CD4-positive, CD25-positive, alpha-beta regulatory T cell (primary cell): ENCODE measurements around the gene NKX6-1. TPM values are rescaled to one million over a fixed set of nuclear protein-coding genes. Genes with fewer than 3 reads are reported as not detected.

ENCODE experiments used
- ATAC-seq, 2 donors: fragments of 150-1000 bp; cut with Tn5 transposase; one replicate each; pipeline ENCODE4 v1.10.0; 2021; ENCODE audit warnings: low read depth in 2 of 2, moderate number of reproducible peaks in 2 of 2, moderate library complexity in 1 of 2
- DNase-seq, 3 donors: peaks; one replicate each; pipeline versions ENCODE4 v3.0.0 to v3.0.0-alpha.2; 2012 to 2022; ENCODE audit warnings: mixed read lengths in 1 of 3
- H3K27ac ChIP-seq: one replicate; pipeline ENCODE4 v1.7.0; 2013; ENCODE audit warnings: mild to moderate bottlenecking, low read length; ENCODE audit not compliant: insufficient read depth, poor library complexity, severe bottlenecking
- H3K27me3 ChIP-seq: one replicate; pipeline ENCODE4 v1.7.0; 2013; ENCODE audit warnings: low read length; ENCODE audit not compliant: control insufficient read depth, insufficient read depth
- H3K36me3 ChIP-seq: one replicate; pipeline ENCODE4 v1.7.0; 2013; ENCODE audit warnings: mild to moderate bottlenecking, low read length, moderate library complexity; ENCODE audit not compliant: control insufficient read depth, insufficient read depth
- H3K4me1 ChIP-seq: 2 replicates; pipeline ENCODE4 v1.7.0; 2013; ENCODE audit warnings: mild to moderate bottlenecking, low read length; ENCODE audit not compliant: insufficient read depth, control insufficient read depth, poor library complexity, severe bottlenecking
- H3K4me3 ChIP-seq: one replicate; pipeline ENCODE4 v1.7.0; 2013; ENCODE audit warnings: low read depth, mild to moderate bottlenecking, low read length, moderate library complexity
- H3K9me3 ChIP-seq, 2 experiments: 1 replicate in 1 of 2; 2 replicates in 1 of 2; pipeline ENCODE4 v1.7.0; 2013; ENCODE audit warnings: low read length in 2 of 2, mild to moderate bottlenecking in 1 of 2, moderate library complexity in 1 of 2; ENCODE audit not compliant: control insufficient read depth in 2 of 2
- H3K27ac Mint-ChIP-seq, 3 donors: one replicate each; pipeline ENCODE4 v1.8.0; 2020 to 2022; ENCODE audit warnings: mild to moderate bottlenecking in 3 of 3, mixed read lengths in 3 of 3, moderate library complexity in 2 of 3
- H3K27me3 Mint-ChIP-seq: one replicate; pipeline ENCODE4 v1.8.0; 2022; ENCODE audit warnings: mild to moderate bottlenecking, mixed read lengths
- H3K36me3 Mint-ChIP-seq: one replicate; pipeline ENCODE4 v1.8.0; 2020; ENCODE audit warnings: mixed read lengths
- H3K4me1 Mint-ChIP-seq, 4 donors: one replicate each; pipeline ENCODE4 v1.8.0; 2020 to 2022; ENCODE audit warnings: mixed read lengths in 4 of 4, mild to moderate bottlenecking in 1 of 4
- H3K4me3 Mint-ChIP-seq, 4 donors: one replicate each; pipeline ENCODE4 v1.8.0; 2020 to 2022; ENCODE audit warnings: mild to moderate bottlenecking in 4 of 4, mixed read lengths in 4 of 4, moderate library complexity in 3 of 4
- H3K9me3 Mint-ChIP-seq, 7 donors: one replicate each; pipeline ENCODE4 v1.8.0; 2020 to 2022; ENCODE audit warnings: mixed read lengths in 7 of 7, mild to moderate bottlenecking in 3 of 7, moderate library complexity in 2 of 7
- polyA plus RNA-seq, 4 donors: library from polyadenylated mRNA; unstranded; fragments of 300-500 nt; fragmentation: Illumina TruSeq; gene quantifications; one replicate each; pipeline ENCODE4 v1.2.3, GENCODE V29; 2021
- total RNA-seq: library from RNA; stranded (reverse); gene quantifications from one replicate; pipeline ENCODE4 v1.2.3, GENCODE V29; 2022

Gene NKX6-1
- total and polyA plus RNA-seq, 5 donors from 2014 or later, result not detected

DNA sequence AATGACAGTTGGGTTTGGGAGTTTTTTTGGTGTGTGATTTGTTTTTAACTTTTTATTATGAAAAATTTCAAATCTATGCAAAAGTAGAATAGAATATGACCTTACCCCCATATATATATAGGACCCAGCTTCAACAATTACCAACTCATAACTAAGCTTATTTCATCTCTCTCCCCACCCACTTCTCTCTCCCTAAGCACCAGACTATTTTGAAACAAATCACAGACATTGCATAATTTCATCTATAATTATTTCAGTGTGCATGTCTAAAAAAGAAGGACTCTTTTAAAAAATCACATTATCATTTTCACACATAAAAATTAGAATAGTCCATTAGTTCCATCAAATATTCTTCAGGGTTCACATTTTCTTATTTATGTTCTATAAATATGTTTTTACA, 28.3 kb upstream of the NKX6-1 start:
- no peaks in the 10 kb centered on the region for H3K4me1 Mint-ChIP-seq
- DNase-seq (no peak), ATAC-seq (no peak)
- no peaks in the 10 kb centered on the region for H3K9me3 ChIP-seq
- H3K27me3 ChIP-seq, result no peaks in the 10 kb centered on the region
- no peak overlapping the region for H3K4me3 ChIP-seq
- no peak overlapping the region for H3K4me3 Mint-ChIP-seq
- peaks cover 0 to 5% (median under 1%) of the 10 kb centered on the region in 7 donors for H3K9me3 Mint-ChIP-seq
- H3K27ac ChIP-seq, result no peak overlapping the region
- no peaks in the 10 kb centered on the region for H3K4me1 ChIP-seq
- H3K27ac Mint-ChIP-seq, result no peak overlapping the region
- H3K27me3 Mint-ChIP-seq, result peaks cover 6% of the 10 kb centered on the region
- no peaks in the 10 kb centered on the region for H3K36me3 Mint-ChIP-seq
- H3K36me3 ChIP-seq, result no peaks in the 10 kb centered on the region

DNA sequence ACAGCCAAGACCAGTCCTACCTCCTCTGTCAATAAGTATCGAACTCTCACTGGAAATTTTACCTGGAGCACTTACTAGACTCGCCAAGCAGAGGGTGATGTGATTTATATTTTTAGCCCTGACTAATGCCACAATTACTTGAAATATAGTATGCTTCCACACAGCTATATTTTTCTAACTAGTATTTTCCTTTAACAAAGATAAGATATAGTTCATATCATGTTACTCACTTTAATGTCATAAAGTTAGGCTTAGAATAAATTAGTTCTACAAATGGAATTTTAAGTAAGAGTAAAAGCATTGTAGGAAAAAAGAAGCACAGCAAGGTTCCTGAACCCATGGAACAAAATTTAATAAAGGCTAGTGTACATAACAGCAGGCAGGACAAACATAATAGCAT, 16.0 kb upstream of the NKX6-1 start:
- H3K4me1 Mint-ChIP-seq, result no peaks in the 10 kb centered on the region
- H3K27me3 Mint-ChIP-seq, result peaks cover 33% of the 10 kb centered on the region
- no peaks in the 10 kb centered on the region for H3K27me3 ChIP-seq
- no peaks in the 10 kb centered on the region for H3K4me1 ChIP-seq
- peaks cover 0 to 2% (median 0%) of the 10 kb centered on the region in 7 donors for H3K9me3 Mint-ChIP-seq
- no peaks in the 10 kb centered on the region for H3K36me3 Mint-ChIP-seq
- no peak overlapping the region for H3K27ac Mint-ChIP-seq
- H3K4me3 Mint-ChIP-seq, result no peak overlapping the region
- DNase-seq (no peak), ATAC-seq (no peak)
- H3K36me3 ChIP-seq, result no peaks in the 10 kb centered on the region
- no peaks in the 10 kb centered on the region for H3K9me3 ChIP-seq
- no peak overlapping the region for H3K4me3 ChIP-seq
- no peak overlapping the region for H3K27ac ChIP-seq

DNA sequence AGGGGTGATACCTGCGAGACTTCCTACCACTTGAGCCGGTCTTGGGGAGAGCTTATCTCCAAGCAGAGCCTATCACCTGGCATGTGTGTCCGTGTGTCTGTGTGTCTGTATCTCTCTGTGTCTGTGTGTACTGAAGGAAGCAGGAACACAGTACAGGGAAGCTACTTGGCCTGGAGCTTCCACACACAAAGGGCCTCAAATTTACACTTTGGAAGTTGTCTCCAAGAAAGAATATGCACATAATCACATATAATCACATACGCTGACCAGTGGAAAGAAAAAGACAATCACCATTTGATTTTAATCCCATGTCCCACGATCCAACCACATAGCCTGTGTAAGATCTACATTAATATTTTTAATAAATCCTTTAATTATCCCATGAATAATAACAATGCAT, 13.2 kb upstream of the NKX6-1 start:
- no peaks in the 10 kb centered on the region for H3K9me3 ChIP-seq
- Mint-ChIP-seq H3K36me3 (no peaks in the 10 kb centered on the region), H3K9me3 (peaks cover 0 to 7% (median 0%) of the 10 kb centered on the region in 7 donors), H3K4me3 (no peak overlapping the region), H3K4me1 (no peaks in the 10 kb centered on the region), H3K27ac (no peak overlapping the region), H3K27me3 (peaks cover 39% of the 10 kb centered on the region)
- no peak overlapping the region for H3K27ac ChIP-seq
- DNase-seq (no peak), ATAC-seq (no peak)
- H3K4me1 ChIP-seq, result no peaks in the 10 kb centered on the region
- no peaks in the 10 kb centered on the region for H3K36me3 ChIP-seq
- peaks cover 5% of the 10 kb centered on the region for H3K27me3 ChIP-seq
- no peak overlapping the region for H3K4me3 ChIP-seq

DNA sequence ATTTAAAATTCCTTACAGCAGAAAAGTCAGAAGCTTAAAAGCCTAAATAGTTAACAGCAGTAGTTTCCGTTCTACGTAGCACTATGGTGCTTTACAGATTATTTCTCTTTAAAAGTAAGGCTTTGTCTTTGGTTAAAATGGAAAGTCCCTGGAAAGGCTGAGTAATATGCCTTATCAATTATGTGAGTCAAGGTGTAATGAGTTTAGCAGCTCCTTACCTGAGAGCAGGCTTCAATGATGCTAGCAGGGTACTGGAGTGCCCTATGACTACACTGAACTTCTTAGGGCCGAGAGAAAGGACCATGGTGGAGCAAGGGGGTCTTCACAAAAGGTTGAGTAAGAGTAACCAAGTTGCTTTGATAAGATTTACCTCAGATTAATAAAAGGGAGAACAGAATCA, 12.6 kb upstream of the NKX6-1 start:
- H3K4me3 Mint-ChIP-seq, result no peak overlapping the region
- H3K36me3 Mint-ChIP-seq, result no peaks in the 10 kb centered on the region

DNA sequence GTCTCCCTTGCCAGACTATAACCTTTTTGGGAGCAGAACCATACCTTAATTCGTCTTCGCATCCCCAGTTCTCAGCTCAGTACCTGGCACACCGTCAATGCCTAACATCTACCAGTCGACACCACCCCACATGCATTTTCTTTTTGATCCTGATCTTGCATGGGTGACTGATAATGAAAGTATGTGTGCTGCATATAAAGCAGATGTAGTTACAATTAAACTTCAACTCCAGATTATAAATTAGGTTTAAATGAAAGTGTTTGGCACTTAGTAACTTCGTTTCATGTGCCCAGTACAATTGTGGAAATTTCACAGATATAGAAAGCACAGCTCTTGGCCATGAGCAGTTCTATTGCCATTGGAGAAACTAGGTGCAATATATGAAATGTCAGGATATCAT, 8.8 kb upstream of the NKX6-1 start:
- peaks cover 18% of the 10 kb centered on the region for H3K27me3 ChIP-seq
- H3K4me1 ChIP-seq, result no peaks in the 10 kb centered on the region
- ATAC-seq, result no peak
- no peak overlapping the region for H3K4me3 Mint-ChIP-seq
- peaks cover 0 to 10% (median 0%) of the 10 kb centered on the region in 7 donors for H3K9me3 Mint-ChIP-seq
- H3K27me3 Mint-ChIP-seq, result peaks cover 46% of the 10 kb centered on the region
- no peak overlapping the region for H3K27ac ChIP-seq
- no peak overlapping the region for H3K4me3 ChIP-seq
- H3K4me1 Mint-ChIP-seq, result no peaks in the 10 kb centered on the region
- no peaks in the 10 kb centered on the region for H3K9me3 ChIP-seq
- no peaks in the 10 kb centered on the region for H3K36me3 ChIP-seq
- no peaks in the 10 kb centered on the region for H3K36me3 Mint-ChIP-seq
- H3K27ac Mint-ChIP-seq, result no peak overlapping the region
- no peak for DNase-seq

More for the DNA sequence above, 12.6 kb upstream of the NKX6-1 start:
- no peaks in the 10 kb centered on the region for H3K4me1 ChIP-seq
- no peak overlapping the region for H3K27ac ChIP-seq
- H3K9me3 ChIP-seq, result no peaks in the 10 kb centered on the region
- H3K4me3 ChIP-seq, result no peak overlapping the region
- peaks cover 7% of the 10 kb centered on the region for H3K27me3 ChIP-seq
- peaks cover 0 to 7% (median 0%) of the 10 kb centered on the region in 7 donors for H3K9me3 Mint-ChIP-seq
- DNase-seq, result no peak
- peaks cover 37% of the 10 kb centered on the region for H3K27me3 Mint-ChIP-seq
- no peak for ATAC-seq
- no peaks in the 10 kb centered on the region for H3K4me1 Mint-ChIP-seq
- H3K36me3 ChIP-seq, result no peaks in the 10 kb centered on the region
- no peak overlapping the region for H3K27ac Mint-ChIP-seq

DNA sequence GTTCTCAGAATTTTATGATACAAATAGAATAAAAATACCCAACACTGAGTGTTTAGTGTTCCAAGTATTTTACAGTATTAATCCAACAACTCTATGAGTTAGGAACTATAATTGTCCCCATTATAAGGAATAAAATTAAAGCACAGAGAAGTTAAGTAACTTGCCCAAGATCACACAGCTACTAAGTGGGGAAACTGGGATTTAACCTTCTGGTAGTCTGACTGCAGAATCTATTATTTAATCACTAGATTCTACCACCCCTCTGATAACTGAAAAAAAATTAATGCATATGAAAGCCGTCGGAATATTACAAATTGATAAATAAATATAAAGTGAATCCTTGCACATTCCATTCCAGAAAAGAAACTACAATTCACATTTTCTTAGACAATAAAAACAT, 5.7 kb upstream of the NKX6-1 start:
- Mint-ChIP-seq H3K36me3 (no peaks in the 10 kb centered on the region), H3K27me3 (peaks cover 67% of the 10 kb centered on the region), H3K4me3 (no peak overlapping the region), H3K4me1 (peaks cover 0 to 5% (median 3%) of the 10 kb centered on the region in 4 donors), H3K27ac (no peak overlapping the region), H3K9me3 (peaks cover 0 to 19% (median 3%) of the 10 kb centered on the region in 7 donors)
- Histone ChIP-seq H3K4me3 (no peak overlapping the region), H3K27me3 (peaks cover 45% of the 10 kb centered on the region), H3K4me1 (no peaks in the 10 kb centered on the region), H3K36me3 (no peaks in the 10 kb centered on the region), H3K27ac (no peak overlapping the region), H3K9me3 (no peaks in the 10 kb centered on the region)
- no peak for ATAC-seq
- no peak for DNase-seq

DNA sequence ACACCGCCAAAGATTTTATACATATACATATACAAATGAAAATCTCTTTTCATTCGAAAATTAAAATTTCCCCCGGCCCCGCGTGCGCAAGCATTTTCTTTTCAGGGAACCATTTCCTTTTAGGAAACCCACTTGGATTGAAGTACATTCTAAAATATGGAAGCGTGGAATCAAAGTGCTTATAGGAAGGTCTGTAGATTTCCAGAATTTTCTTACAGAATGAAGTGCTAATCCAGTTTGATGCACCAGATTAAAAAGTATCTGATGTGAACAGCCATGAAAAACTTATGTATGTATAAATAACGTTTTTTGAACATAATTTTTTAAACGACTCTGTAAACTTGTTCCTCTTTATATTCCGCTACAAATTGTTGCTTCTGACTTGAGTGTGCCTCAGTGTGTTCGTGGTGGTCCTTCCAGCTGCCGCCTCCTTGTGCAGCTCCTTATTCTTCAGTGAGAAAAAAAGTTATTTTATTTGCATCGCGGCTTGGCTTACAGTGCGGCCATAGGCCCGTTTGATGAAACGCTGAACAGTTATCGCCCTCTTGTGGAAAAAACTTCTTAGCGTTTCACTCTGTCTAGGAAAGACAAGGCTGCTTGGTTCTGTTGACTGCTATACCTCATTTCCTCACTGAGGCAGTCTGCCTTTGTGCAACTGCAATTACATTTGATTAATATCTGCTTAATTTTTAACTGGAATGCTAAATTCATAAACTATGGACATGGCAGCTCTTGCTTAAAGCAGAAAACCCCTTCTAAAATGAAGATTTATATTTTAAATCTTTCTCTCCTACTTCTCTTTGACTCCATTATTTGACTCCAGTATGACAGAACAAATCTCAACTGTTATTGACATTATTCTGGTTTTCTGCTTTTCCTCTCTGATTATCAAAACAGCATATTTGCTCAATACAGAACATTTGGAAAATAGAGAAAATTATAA, 4.7 kb upstream of the NKX6-1 start:
- peaks cover 2 to 6% (median 4%) of the 10 kb centered on the region in 4 donors for H3K4me1 Mint-ChIP-seq
- H3K4me3 ChIP-seq, result no peak overlapping the region
- DNase-seq (peak in 1 of 3 donors; percentile 63), ATAC-seq (peak; percentile 37 to 39)
- H3K4me1 ChIP-seq, result peaks cover 8% of the 10 kb centered on the region
- H3K36me3 ChIP-seq, result no peaks in the 10 kb centered on the region
- peaks cover 0 to 19% (median 3%) of the 10 kb centered on the region in 7 donors for H3K9me3 Mint-ChIP-seq
- peaks cover 78% of the 10 kb centered on the region for H3K27me3 Mint-ChIP-seq
- peaks cover 45% of the 10 kb centered on the region for H3K27me3 ChIP-seq
- H3K27ac ChIP-seq, result no peak overlapping the region
- no peak overlapping the region for H3K4me3 Mint-ChIP-seq
- H3K36me3 Mint-ChIP-seq, result no peaks in the 10 kb centered on the region
- H3K9me3 ChIP-seq, result peaks cover 0 to 4% of the 10 kb centered on the region in 2 experiments
- H3K27ac Mint-ChIP-seq, result no peak overlapping the region
